ENCODE measurements around the gene MGMT.

Gene MGMT

DNA sequence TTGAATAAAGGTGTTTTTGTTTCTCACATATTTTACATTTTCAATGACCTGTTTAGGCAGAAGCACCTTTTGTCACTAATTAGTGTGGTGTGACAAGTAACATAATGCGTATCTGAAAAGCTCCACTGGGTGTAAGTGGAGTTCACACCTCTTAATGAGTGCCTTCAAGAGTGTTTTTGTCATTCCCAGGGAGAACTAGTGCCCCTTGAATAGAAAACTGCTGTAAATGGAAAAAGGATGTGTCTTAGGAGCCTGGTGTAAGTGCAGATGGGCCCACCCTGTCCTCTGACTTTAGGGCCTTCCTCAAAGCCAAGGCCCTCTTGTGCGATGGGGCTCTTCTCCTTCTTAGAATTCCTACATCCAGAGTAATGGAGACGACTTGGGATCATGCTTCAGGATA, 170.0 kb downstream of the MGMT start:
- H3K4me3 ChIP-seq (ENCODE audit: low read depth, low read length), result no peak overlapping the region
- no peaks in the 10 kb centered on the region for H3K27me3 ChIP-seq (ENCODE audit: insufficient read depth, low read length)
- H3K27ac ChIP-seq (ENCODE audit: low read depth, low read length), result no peak overlapping the region
- no peaks in the 10 kb centered on the region for H3K4me1 ChIP-seq (ENCODE audit: control insufficient read depth, insufficient read depth, low read length, unreplicated experiment)
- no peaks in the 10 kb centered on the region for H3K79me2 ChIP-seq (ENCODE audit: control insufficient read depth, insufficient read depth, low read length, unreplicated experiment)
- no peak overlapping the region for H2AFZ ChIP-seq (ENCODE audit: low read length, unreplicated experiment)
- H3K36me3 ChIP-seq (ENCODE audit: insufficient read depth, low read length), result 0 out of 2 replicates have a peak, but pooled peaks cover 3% of the 10 kb centered on the region

DNA sequence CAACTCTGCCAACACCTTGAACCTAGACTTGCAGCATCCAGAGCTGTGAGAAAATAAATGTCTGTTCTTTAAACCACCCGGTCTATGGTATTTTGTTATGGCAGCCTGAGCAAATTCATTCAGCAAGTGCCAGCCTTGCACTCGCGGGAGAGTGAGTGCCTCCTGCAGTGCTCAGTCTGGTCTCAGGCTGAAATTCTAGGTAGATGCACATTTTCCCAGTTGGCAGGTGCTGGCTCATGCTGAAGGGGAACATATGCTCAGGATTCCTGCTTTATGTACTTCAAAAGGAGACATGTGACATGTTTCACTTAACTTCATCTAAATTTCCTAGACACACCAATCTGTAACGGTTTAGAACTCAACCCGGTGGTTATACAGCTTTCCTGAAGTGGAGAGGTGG, 170.8 kb downstream of the MGMT start:
- Histone ChIP-seq H3K27ac (ENCODE audit: low read depth, low read length) (no peak overlapping the region), H3K36me3 (ENCODE audit: insufficient read depth, low read length) (0 out of 2 replicates have a peak, but pooled peaks cover 3% of the 10 kb centered on the region), H3K79me2 (ENCODE audit: control insufficient read depth, insufficient read depth, low read length, unreplicated experiment) (no peaks in the 10 kb centered on the region), H2AFZ (ENCODE audit: low read length, unreplicated experiment) (no peak overlapping the region), H3K27me3 (ENCODE audit: insufficient read depth, low read length) (no peaks in the 10 kb centered on the region), H3K4me3 (ENCODE audit: low read depth, low read length) (no peak overlapping the region), H3K4me1 (ENCODE audit: control insufficient read depth, insufficient read depth, low read length, unreplicated experiment) (peaks cover 6% of the 10 kb centered on the region)

- Histone ChIP-seq H3K79me2 (ENCODE audit: control insufficient read depth, insufficient read depth, low read length, unreplicated experiment) (no peaks in the 10 kb centered on the region), H3K27ac (ENCODE audit: low read depth, low read length) (no peak overlapping the region), H2AFZ (ENCODE audit: low read length, unreplicated experiment) (no peak overlapping the region), H3K4me3 (ENCODE audit: low read depth, low read length) (no peak overlapping the region), H3K27me3 (ENCODE audit: insufficient read depth, low read length) (no peaks in the 10 kb centered on the region), H3K36me3 (ENCODE audit: insufficient read depth, low read length) (no peaks in the 10 kb centered on the region), H3K4me1 (ENCODE audit: control insufficient read depth, insufficient read depth, low read length, unreplicated experiment) (peaks cover 6% of the 10 kb centered on the region)
Measured at GRCh38 chr10:129641351-129641750, 174.3 kb downstream of the MGMT start.

DNA sequence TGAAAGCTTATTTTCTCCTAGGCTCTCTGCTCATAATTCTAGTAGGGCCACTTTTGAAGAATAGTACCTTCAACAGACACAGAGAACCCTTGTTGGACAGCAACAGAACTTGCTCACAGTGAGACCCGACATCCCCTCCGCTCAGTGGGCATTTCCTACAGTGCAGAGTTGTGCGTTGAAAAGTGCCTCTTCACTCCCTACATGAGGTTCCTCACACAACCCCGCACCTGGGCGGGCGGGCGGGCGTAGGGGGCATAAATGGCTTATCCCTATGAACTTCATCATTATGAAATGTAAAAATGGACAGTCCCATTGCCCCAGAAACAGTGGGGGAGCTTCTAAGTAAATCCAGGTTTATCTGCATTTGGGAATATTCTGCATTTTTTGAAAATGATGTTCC, 174.9 kb downstream of the MGMT start:
- no peak overlapping the region for H2AFZ ChIP-seq (ENCODE audit: low read length, unreplicated experiment)
- H3K4me3 ChIP-seq (ENCODE audit: low read depth, low read length), result no peak overlapping the region
- peaks cover 6% of the 10 kb centered on the region for H3K4me1 ChIP-seq (ENCODE audit: control insufficient read depth, insufficient read depth, low read length, unreplicated experiment)
- no peak overlapping the region for H3K27ac ChIP-seq (ENCODE audit: low read depth, low read length)
- no peaks in the 10 kb centered on the region for H3K27me3 ChIP-seq (ENCODE audit: insufficient read depth, low read length)
- no peaks in the 10 kb centered on the region for H3K79me2 ChIP-seq (ENCODE audit: control insufficient read depth, insufficient read depth, low read length, unreplicated experiment)
- no peaks in the 10 kb centered on the region for H3K36me3 ChIP-seq (ENCODE audit: insufficient read depth, low read length)

- Histone ChIP-seq H3K79me2 (ENCODE audit: control insufficient read depth, insufficient read depth, low read length, unreplicated experiment) (no peaks in the 10 kb centered on the region), H3K36me3 (ENCODE audit: insufficient read depth, low read length) (no peaks in the 10 kb centered on the region), H3K4me1 (ENCODE audit: control insufficient read depth, insufficient read depth, low read length, unreplicated experiment) (peaks cover 6% of the 10 kb centered on the region), H2AFZ (ENCODE audit: low read length, unreplicated experiment) (no peak overlapping the region), H3K4me3 (ENCODE audit: low read depth, low read length) (no peak overlapping the region), H3K27me3 (ENCODE audit: insufficient read depth, low read length) (no peaks in the 10 kb centered on the region), H3K27ac (ENCODE audit: low read depth, low read length) (no peak overlapping the region)
Measured at GRCh38 chr10:129642427-129642826, 175.4 kb downstream of the MGMT start.

DNA sequence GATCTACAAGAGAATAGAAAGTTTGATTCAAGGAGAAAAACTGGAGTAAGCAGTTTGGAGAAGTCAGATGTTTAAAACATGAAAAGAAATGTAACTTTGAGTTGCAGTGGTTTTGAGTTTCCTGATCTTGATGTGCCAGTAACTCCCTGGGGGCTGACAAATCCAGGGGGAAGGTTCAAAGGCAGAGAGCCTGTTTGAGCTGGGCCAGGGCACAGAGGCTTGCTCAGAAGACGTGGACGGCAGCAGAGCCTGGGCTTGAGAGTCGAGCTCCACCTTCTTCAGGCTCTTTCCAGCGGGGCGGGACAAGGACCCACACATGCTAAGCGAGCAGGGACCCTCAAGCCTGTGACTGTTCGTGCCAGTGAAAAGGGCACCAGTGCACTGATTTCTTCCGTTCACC, 176.2 kb downstream of the MGMT start:
- Histone ChIP-seq H3K27me3 (ENCODE audit: insufficient read depth, low read length) (no peaks in the 10 kb centered on the region), H3K4me1 (ENCODE audit: control insufficient read depth, insufficient read depth, low read length, unreplicated experiment) (peaks cover 6% of the 10 kb centered on the region), H3K36me3 (ENCODE audit: insufficient read depth, low read length) (no peaks in the 10 kb centered on the region), H2AFZ (ENCODE audit: low read length, unreplicated experiment) (no peak overlapping the region), H3K79me2 (ENCODE audit: control insufficient read depth, insufficient read depth, low read length, unreplicated experiment) (no peaks in the 10 kb centered on the region), H3K4me3 (ENCODE audit: low read depth, low read length) (no peak overlapping the region), H3K27ac (ENCODE audit: low read depth, low read length) (no peak overlapping the region)

- Histone ChIP-seq H3K4me3 (ENCODE audit: low read depth, low read length) (no peak overlapping the region), H3K4me1 (ENCODE audit: control insufficient read depth, insufficient read depth, low read length, unreplicated experiment) (peaks cover 6% of the 10 kb centered on the region), H3K27ac (ENCODE audit: low read depth, low read length) (no peak overlapping the region), H3K27me3 (ENCODE audit: insufficient read depth, low read length) (no peaks in the 10 kb centered on the region), H2AFZ (ENCODE audit: low read length, unreplicated experiment) (no peak overlapping the region), H3K36me3 (ENCODE audit: insufficient read depth, low read length) (no peaks in the 10 kb centered on the region), H3K79me2 (ENCODE audit: control insufficient read depth, insufficient read depth, low read length, unreplicated experiment) (no peaks in the 10 kb centered on the region)
Measured at GRCh38 chr10:129645487-129645886, 178.4 kb downstream of the MGMT start.

DNA sequence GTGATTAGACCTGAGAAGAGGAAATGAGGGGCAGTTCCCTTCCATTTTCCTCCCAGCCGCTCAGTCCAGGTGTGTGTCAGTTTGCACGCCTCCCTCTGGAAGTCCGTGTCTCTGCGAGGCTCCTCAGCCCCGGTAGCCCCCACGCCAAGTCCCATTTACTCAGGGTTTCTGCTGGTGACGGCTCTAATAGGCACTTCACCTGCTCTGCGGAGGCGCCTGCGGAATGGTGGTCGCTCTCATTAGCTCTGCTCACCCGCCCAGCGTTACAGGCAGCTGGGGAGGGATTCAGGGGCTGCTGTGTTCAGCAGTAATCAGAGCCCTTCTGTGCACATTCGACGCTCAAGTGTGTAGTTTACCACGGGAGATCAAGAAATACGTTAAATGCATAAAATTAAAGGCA, 179.9 kb downstream of the MGMT start:
- Histone ChIP-seq H3K36me3 (ENCODE audit: insufficient read depth, low read length) (no peaks in the 10 kb centered on the region), H3K27me3 (ENCODE audit: insufficient read depth, low read length) (no peaks in the 10 kb centered on the region), H3K79me2 (ENCODE audit: control insufficient read depth, insufficient read depth, low read length, unreplicated experiment) (no peaks in the 10 kb centered on the region), H2AFZ (ENCODE audit: low read length, unreplicated experiment) (no peak overlapping the region), H3K4me3 (ENCODE audit: low read depth, low read length) (no peak overlapping the region), H3K4me1 (ENCODE audit: control insufficient read depth, insufficient read depth, low read length, unreplicated experiment) (peaks cover 6% of the 10 kb centered on the region), H3K27ac (ENCODE audit: low read depth, low read length) (no peak overlapping the region)

- Histone ChIP-seq H3K27ac (ENCODE audit: low read depth, low read length) (no peak overlapping the region), H3K4me3 (ENCODE audit: low read depth, low read length) (no peak overlapping the region), H3K4me1 (ENCODE audit: control insufficient read depth, insufficient read depth, low read length, unreplicated experiment) (peaks cover 1% of the 10 kb centered on the region), H2AFZ (ENCODE audit: low read length, unreplicated experiment) (no peak overlapping the region), H3K36me3 (ENCODE audit: insufficient read depth, low read length) (no peaks in the 10 kb centered on the region), H3K27me3 (ENCODE audit: insufficient read depth, low read length) (no peaks in the 10 kb centered on the region), H3K79me2 (ENCODE audit: control insufficient read depth, insufficient read depth, low read length, unreplicated experiment) (no peaks in the 10 kb centered on the region)
Measured at GRCh38 chr10:129647590-129647989, 180.5 kb downstream of the MGMT start.

DNA sequence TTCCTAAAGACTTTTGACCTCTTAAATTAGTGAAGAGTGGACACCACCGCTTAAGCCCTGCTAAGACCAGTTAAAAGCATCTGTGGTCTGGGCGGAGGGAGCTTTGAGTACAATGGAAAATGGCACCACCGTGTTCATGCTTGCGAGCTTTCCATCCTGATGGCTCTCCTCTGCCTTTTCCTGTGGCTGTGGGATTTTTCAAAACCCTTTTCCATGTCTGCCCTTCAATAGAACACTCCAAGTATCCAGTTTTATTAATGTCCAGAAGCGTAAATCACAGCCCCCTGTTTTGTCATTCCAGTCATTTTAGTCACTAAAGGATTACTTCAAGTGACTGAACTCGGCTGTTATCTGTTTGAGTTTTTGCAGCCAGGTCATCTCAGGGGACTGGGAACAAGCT, 181.8 kb downstream of the MGMT start:
- H3K27me3 ChIP-seq (ENCODE audit: insufficient read depth, low read length), result no peaks in the 10 kb centered on the region
- H3K4me3 ChIP-seq (ENCODE audit: low read depth, low read length), result no peak overlapping the region
- H2AFZ ChIP-seq (ENCODE audit: low read length, unreplicated experiment), result no peak overlapping the region
- no peaks in the 10 kb centered on the region for H3K4me1 ChIP-seq (ENCODE audit: control insufficient read depth, insufficient read depth, low read length, unreplicated experiment)
- H3K27ac ChIP-seq (ENCODE audit: low read depth, low read length), result no peak overlapping the region
- no peaks in the 10 kb centered on the region for H3K79me2 ChIP-seq (ENCODE audit: control insufficient read depth, insufficient read depth, low read length, unreplicated experiment)
- H3K36me3 ChIP-seq (ENCODE audit: insufficient read depth, low read length), result no peaks in the 10 kb centered on the region

DNA sequence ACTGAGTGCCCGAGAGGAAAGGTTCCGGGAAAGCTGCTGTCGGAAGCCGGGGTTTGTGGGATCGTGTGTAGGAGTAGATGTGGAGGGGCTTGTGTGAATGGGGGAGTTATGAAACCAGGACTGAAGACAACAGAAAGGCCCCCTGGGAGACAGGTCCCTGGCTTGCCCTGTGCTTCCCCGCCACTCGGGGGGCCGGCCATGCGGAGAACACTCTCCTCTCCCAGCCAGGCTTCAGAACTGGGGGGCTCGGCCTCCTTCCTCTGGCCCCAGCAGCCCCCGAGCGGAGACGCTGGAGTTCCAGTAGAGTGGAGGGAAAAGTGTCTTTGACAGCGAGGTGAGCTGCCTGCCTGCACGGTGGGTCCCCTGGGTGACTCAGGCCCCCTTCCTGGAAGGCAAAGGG, 185.0 kb downstream of the MGMT start:
- Histone ChIP-seq H3K79me2 (ENCODE audit: control insufficient read depth, insufficient read depth, low read length, unreplicated experiment) (no peaks in the 10 kb centered on the region), H2AFZ (ENCODE audit: low read length, unreplicated experiment) (no peak overlapping the region), H3K4me3 (ENCODE audit: low read depth, low read length) (no peak overlapping the region), H3K27ac (ENCODE audit: low read depth, low read length) (no peak overlapping the region), H3K36me3 (ENCODE audit: insufficient read depth, low read length) (no peaks in the 10 kb centered on the region), H3K27me3 (ENCODE audit: insufficient read depth, low read length) (no peaks in the 10 kb centered on the region), H3K4me1 (ENCODE audit: control insufficient read depth, insufficient read depth, low read length, unreplicated experiment) (no peaks in the 10 kb centered on the region)

All from ACC112 (cell line).